GM12865 (cell line): ENCODE results near the gene PRM1.

Experiments
- DNase-seq: peaks from one replicate; pipeline ENCODE4 v3.0.0; 2010; ENCODE audit warnings: low read depth
- H3K4me3 ChIP-seq: 2 replicates; pipeline ENCODE4 v1.5.1; 2011; ENCODE audit warnings: mild to moderate bottlenecking, low read depth, low read length, control low read depth
- CTCF ChIP-seq: IDR thresholded peaks from 2 replicates; pipeline ENCODE4 v1.5.1; 2011; ENCODE audit warnings: low read length, control low read depth, low read depth, inconsistent platforms; ENCODE audit not compliant: insufficient read depth; ENCODE audit errors: missing control alignments

PRM1 gene

GRCh38 chr16:11326737-11327276, 45.7 kb upstream of the PRM1 start:
- TF ChIP-seq CTCF: no peak

GRCh38 chr16:11326084-11326736, 45.1 kb upstream of the PRM1 start:
- DNase-seq: no peak
- no peak for TF ChIP-seq CTCF
- H3K4me3 ChIP-seq: no peak overlapping the region

More at GRCh38 chr16:11326737-11327276, 45.7 kb upstream of the PRM1 start:
- DNase-seq: peak; percentile 25
- H3K4me3 ChIP-seq: peak overlapping the region; percentile 60

- no peak overlapping the region for H3K4me3 ChIP-seq
Observed at GRCh38 chr16:11325404-11326083, 44.4 kb upstream of the PRM1 start.

GRCh38 chr16:11323551-11324336, 42.6 kb upstream of the PRM1 start:
- no peak for TF ChIP-seq CTCF
- no peak for DNase-seq
- no peak overlapping the region for H3K4me3 ChIP-seq

More at GRCh38 chr16:11325404-11326083, 44.4 kb upstream of the PRM1 start:
- TF ChIP-seq CTCF: no peak
- peak; percentile 78 for DNase-seq

- no peak overlapping the region for H3K4me3 ChIP-seq
- no peak for TF ChIP-seq CTCF
- no peak for DNase-seq
Observed at GRCh38 chr16:11322823-11323222, 41.7 kb upstream of the PRM1 start.

GRCh38 chr16:11321662-11322061, 40.5 kb upstream of the PRM1 start:
- TF ChIP-seq CTCF: no peak
- no peak for DNase-seq
- H3K4me3 ChIP-seq: no peak overlapping the region
